Suprapubic skin (tissue), 4 donors: ENCODE data around the gene NPY.

Experiments used
- EP300 ChIP-seq: sonication (generic); formaldehyde crosslinking; IDR thresholded peaks from one replicate; pipeline ENCODE4 v1.6.1; 2017; ENCODE audit warnings: antibody characterized with exemption
- POLR2A ChIP-seq, 2 donors: fragments of 450-650 bp; IDR thresholded peaks; one replicate each; pipeline ENCODE4 v1.6.1; 2017; ENCODE audit warnings: antibody characterized with exemption in 2 of 2, mild to moderate bottlenecking in 2 of 2, moderate library complexity in 2 of 2
- POLR2AphosphoS5 ChIP-seq, 3 donors: sonication (generic); formaldehyde crosslinking; IDR thresholded peaks; one replicate each; pipeline ENCODE4 v1.6.1; 2017; ENCODE audit warnings: antibody characterized with exemption in 3 of 3
- TF ChIP-seq, protein P1 (sequence below), 2 donors: fragments of 200-600 bp in 1 of 2; fragments of 450-650 bp in 1 of 2; sonication (generic) in 1 of 2; IDR thresholded peaks; one replicate each; pipeline ENCODE4 v1.5.1; 2016 to 2019; ENCODE audit warnings: antibody characterized with exemption in 2 of 2, mild to moderate bottlenecking in 1 of 2, moderate library complexity in 1 of 2

DNA sequence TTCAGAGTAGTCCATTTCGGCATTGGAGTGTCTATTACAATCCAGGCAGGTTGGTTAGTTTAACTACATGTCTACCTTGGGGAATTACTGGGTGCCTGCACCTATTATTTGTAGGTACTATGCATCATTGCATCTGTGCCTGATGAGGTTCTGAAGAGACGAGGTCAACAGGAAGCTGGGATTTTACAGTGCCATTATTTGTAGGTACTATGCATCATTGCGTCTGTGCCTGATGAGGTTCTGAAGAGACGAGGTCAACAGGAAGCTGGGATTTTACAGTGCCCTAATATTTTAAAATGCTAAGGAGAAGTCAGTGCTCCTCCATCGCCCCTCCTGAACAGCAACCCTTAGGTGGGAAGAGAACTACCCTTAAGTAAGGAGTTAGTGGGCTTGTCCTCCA is 41.7 kb downstream of the NPY start:
- TF ChIP-seq, protein P1, sequence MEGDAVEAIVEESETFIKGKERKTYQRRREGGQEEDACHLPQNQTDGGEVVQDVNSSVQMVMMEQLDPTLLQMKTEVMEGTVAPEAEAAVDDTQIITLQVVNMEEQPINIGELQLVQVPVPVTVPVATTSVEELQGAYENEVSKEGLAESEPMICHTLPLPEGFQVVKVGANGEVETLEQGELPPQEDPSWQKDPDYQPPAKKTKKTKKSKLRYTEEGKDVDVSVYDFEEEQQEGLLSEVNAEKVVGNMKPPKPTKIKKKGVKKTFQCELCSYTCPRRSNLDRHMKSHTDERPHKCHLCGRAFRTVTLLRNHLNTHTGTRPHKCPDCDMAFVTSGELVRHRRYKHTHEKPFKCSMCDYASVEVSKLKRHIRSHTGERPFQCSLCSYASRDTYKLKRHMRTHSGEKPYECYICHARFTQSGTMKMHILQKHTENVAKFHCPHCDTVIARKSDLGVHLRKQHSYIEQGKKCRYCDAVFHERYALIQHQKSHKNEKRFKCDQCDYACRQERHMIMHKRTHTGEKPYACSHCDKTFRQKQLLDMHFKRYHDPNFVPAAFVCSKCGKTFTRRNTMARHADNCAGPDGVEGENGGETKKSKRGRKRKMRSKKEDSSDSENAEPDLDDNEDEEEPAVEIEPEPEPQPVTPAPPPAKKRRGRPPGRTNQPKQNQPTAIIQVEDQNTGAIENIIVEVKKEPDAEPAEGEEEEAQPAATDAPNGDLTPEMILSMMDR (IDR thresholded peaks at IDR 0.05) = no peak
- TF ChIP-seq POLR2A (IDR thresholded peaks at IDR 0.05) = no peak
- no peak for TF ChIP-seq POLR2AphosphoS5 (IDR thresholded peaks at IDR 0.05)
- TF ChIP-seq EP300 = no peak
